GM18505 (cell line): ENCODE results near the gene AQP12B.
"Not testable (repeated sequence)": the region's sequence is repeated elsewhere in the genome, so short reads cannot be mapped to it uniquely, and the experiment has no call there.

Experiments used
- ATAC-seq: cut with Tn5 transposase; IDR thresholded peaks from one replicate; pipeline ENCODE4 v1.9.1; 2021; ENCODE audit not compliant: unreplicated experiment
- POLR2A ChIP-seq: IDR thresholded peaks from 4 replicates; pipeline ENCODE4 v1.6.1; 2011; ENCODE audit warnings: borderline replicate concordance; ENCODE audit not compliant: insufficient read depth, insufficient read length; ENCODE audit errors: extremely low read depth

AQP12B gene

DNA sequence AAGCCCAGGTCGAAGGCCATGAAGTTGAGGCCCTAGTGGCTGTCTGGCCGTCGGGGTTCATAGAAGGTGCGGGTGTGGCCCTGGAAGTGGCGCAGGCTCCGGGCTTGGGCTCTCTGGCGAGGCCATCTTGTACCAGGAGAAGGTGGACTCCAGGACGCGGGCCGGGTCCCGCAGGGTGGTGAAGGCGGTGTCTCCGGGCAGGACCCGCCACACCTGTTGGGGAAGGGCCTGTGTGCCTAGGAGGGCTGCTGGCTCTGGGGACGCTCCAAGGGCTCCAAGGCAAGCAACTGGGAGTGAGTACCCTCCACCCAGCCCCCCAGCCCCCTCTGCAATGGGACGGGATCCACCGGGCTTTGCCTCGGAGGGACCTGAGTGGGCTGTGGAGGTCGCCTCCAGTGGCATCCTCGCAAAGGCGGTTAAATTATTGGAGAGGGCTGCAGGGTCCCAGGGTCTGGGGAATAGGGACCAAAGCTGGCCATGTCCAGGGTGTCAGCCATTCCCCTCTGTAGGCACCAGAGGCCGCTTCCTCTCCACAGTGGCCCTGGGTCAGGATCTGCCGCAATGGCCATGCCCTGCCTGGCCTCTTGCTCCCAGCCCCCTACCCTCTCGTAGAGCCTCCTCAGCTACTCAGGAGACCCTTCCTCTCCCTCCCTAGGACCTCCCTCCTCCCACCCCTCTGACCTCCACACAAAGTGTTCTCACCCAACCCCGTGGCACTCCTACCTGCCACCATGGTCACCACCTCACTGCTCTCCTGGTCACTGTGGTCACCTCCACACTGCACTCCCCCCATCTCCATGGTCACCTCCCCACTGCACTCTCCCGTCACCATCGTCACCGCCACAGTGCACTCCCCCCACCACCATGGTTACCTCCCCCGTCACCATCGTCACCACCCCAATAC, 19.3 kb upstream of the AQP12B start:
- ATAC-seq, result no peak
- TF ChIP-seq POLR2A, result no peak

- no peak for ATAC-seq
- no peak for TF ChIP-seq POLR2A
These were observed 18.5 kb upstream of the AQP12B start for GRCh38 chr2:240701091-240701735.

DNA sequence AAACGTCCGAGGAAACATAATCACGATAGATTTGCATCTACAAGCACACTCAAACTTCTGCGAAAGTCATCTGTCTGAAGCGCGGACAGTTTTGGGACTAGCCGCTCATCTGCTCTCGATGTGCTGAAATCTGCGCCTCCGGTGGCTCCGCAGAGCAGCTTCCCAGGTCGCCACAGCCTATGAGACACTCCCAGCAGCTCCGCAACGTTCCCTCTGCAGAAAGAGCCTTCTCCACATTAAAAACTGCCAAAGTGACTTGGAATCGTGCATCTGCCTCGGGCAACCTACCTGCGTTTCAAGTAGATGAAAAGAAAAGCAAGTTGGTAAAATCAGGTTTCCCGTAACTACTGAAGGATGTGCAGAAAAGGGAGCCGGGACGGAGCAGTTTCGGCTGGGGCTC, 17.9 kb upstream of the AQP12B start:
- ATAC-seq, result not testable (repeated sequence)

DNA sequence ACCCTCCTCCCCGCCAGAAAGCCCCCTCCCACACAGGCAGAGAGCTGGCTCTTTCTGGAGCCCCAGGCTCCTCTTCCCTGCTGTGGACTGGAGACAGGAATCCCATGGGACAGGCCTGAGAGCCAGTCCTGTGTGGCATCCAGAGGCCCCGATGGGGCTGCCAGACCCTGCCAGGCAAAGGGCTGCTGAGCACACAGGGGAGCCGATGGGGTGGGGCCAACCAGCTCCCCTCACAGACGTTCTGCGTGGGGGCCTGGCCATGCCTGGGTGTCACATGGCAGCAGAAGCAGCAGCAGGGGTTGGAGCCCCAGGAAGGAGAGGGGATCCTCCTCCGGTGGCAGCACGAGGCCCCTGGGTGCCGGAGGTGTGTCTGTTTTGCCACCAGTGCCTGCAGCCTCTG, 17.1 kb upstream of the AQP12B start:
- not testable (repeated sequence) for ATAC-seq

- ATAC-seq, result not testable (repeated sequence)
These were observed 16.3 kb upstream of the AQP12B start for GRCh38 chr2:240698852-240699561.

- not testable (repeated sequence) for ATAC-seq
These were observed 13.8 kb upstream of the AQP12B start for GRCh38 chr2:240696469-240696868.

DNA sequence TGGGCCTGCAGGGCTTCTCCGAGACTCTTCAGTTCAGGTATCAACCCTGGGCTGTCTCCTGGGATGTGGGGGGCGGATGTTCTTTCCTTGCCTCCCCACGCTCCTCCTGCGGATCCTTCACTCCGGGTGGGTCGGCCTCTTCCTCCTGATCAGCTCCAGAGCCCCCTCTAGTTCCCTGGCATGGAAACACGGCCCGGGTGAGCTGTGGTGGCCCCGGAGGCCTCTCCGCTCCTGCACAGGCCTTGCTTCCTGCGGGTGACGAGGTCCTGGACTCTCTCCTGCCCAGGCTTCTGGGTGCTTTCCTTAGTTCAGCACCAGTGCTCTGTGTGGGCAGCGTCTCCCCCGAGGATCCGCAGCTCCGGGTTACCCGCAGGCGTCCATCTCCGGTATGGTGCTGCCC, 12.9 kb upstream of the AQP12B start:
- not testable (repeated sequence) for ATAC-seq

DNA sequence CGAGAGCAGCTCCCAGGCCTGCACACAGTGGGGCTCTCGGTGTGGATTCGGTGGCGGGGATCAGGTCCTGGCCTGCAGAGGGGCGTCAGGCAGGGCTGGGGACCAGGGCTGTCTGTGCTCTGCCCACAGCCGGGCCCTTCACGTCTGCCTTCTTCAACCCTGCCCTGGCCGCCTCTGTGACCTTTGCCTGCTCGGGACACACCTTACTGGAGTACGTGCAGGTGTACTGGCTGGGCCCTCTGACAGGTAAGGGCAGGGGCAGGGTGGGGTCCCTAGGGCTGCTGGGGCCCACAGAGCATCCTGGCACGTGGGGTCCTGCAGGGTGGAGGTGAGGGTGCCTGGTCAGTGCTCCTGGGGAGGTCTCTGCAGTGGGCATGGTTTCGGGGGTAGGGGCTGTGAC, 11.6 kb upstream of the AQP12B start:
- ATAC-seq, result not testable (repeated sequence)

DNA sequence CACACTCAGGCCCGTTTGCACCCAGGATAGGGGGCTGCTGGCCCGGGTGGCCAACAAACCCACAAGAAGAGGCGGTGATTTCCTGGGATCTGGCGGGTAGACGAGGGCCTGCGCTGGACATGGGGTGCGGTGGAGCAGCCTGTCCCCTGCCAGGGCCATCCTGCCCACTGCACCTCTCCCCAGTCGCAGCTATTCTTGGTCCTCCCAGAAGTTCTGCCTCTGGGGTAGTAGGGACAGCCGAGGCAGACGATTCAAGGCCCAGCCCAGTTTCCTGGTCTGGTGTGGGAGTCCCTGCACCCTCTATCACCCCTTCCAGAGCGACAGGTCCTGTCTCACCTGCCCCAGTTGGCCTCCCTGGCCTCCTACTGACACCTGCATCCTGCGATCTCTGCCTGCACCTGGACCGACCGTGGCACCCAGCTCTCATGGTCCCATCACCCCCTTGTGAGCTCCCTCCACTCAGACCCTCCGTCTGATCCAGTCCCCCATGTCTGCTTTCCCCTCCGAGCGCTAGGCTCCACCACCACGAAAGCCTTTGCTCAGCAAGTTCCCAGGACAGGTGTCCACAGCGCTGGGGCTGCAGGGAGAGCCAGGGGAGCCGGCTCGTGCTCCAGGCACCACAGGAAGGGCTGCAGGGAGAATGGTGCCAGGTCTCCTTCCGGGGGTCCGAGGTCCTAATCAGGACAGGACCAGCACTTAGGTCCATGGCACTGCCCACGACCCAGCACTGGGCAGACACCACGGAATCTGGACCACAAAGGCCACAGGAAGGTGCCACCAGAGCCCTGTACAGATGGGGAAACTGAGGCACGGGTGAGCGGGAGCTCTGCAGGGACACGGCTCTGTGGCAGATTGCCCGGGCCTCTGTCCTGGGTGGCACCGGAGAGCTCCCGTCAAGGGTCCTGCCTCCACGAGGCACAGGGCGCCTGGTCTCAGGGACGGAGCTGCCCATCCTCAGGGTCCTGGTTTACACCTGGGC, 10.2 kb upstream of the AQP12B start:
- not testable (repeated sequence) for ATAC-seq

- ATAC-seq, result not testable (repeated sequence)
These were observed 9.1 kb upstream of the AQP12B start, which contains the start of gene AQP12A for GRCh38 chr2:240691631-240692420. AQP12A (plus strand) TSS chr2:240691866; CDS start chr2:240691914, 48 bp downstream.

- not testable (repeated sequence) for ATAC-seq
These were observed 8.4 kb upstream of the AQP12B start for GRCh38 chr2:240691075-240691427.

DNA sequence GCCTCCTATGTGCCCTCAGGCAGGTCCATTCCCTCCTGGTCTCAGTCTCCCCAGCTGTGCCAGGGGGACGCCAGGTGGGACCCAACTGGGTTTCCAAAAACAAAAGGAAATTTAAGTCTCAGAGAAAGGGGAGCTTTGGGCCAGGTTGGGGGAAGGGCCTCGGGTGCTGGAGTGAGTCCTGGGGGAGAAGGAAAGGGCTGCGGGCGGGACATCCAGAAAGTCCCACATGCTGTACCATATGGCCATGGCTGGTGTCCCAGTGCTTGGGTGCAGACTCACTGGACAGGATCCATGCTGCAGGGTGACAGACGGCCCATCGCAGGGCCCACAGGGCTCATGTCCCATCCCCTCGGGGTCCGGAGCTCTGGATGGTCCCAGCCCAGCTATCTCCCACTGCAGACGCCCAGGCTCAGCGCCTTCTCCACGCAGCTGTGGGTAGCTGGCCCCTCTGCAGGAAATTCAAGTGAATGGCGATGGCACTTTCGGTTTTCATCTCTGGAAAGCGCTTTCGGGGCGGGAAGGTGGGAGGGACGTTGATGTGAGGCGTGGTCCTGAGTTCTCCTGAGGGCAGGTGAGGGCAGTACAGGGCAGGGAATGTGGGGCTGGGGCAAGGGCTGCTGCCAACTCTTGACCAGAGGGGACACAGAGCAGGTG, 7.9 kb upstream of the AQP12B start:
- not testable (repeated sequence) for ATAC-seq

- ATAC-seq, result no peak
- no peak for TF ChIP-seq POLR2A
These were observed 7.3 kb upstream of the AQP12B start for GRCh38 chr2:240689975-240690374.
